C4-2B (cell line): ENCODE results near the gene MCU.

ENCODE experiments used
- ZFX ChIP-seq: fragments of 450-650 bp; IDR thresholded peaks from 2 replicates; pipeline ENCODE4 v1.6.1; 2017
- TF ChIP-seq, protein P1 (sequence below): fragments of 450-650 bp; conservative IDR thresholded peaks from 2 replicates; pipeline ENCODE4 v1.5.1; 2017; ENCODE audit warnings: mild to moderate bottlenecking

DNA sequence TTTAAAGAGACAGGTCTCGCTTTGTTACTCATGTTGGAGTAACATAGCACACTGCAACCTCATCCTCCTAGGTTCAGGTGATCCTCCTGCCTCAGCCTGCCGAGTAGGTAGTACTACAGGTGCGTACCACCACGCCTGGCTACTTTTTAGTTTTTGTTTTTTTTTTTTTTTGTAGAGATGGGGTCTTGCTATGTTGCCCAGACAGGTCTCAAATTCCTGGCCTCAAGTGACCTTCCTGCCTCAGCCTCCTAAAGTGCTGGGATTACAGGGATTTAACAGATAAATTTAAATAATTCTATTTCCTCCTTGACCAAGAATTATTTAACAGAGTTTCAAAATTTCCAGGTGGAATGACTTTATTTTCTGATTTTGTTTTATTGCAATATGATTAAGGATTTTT lies 104.6 kb downstream of the MCU start:
- TF ChIP-seq, protein P1, sequence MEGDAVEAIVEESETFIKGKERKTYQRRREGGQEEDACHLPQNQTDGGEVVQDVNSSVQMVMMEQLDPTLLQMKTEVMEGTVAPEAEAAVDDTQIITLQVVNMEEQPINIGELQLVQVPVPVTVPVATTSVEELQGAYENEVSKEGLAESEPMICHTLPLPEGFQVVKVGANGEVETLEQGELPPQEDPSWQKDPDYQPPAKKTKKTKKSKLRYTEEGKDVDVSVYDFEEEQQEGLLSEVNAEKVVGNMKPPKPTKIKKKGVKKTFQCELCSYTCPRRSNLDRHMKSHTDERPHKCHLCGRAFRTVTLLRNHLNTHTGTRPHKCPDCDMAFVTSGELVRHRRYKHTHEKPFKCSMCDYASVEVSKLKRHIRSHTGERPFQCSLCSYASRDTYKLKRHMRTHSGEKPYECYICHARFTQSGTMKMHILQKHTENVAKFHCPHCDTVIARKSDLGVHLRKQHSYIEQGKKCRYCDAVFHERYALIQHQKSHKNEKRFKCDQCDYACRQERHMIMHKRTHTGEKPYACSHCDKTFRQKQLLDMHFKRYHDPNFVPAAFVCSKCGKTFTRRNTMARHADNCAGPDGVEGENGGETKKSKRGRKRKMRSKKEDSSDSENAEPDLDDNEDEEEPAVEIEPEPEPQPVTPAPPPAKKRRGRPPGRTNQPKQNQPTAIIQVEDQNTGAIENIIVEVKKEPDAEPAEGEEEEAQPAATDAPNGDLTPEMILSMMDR: no peak
- no peak for TF ChIP-seq ZFX
